Kidney (tissue), 14 donors: ENCODE data around the gene NCBP1. TPM values are rescaled to one million over a fixed set of nuclear protein-coding genes. Genes with fewer than 3 reads are reported as not detected.

Experiments
- DNase-seq, 5 donors: peaks; one replicate each; pipeline ENCODE4 v3.0.0-alpha.2; 2013 to 2020
- FAIRE-seq: peaks from 2 replicates; lab custom pipeline; 2012; peaks lifted over from hg19 to GRCh38; lab: Jason Lieb, UNC
- H3K27ac ChIP-seq, 2 donors: one replicate each; pipeline ENCODE4 v1.7.0; 2013; ENCODE audit warnings: low read depth in 2 of 2, low read length in 2 of 2, inconsistent platforms in 1 of 2
- H3K27me3 ChIP-seq: one replicate; pipeline ENCODE4 v1.7.1; 2013; ENCODE audit warnings: low read length, inconsistent platforms; ENCODE audit not compliant: control insufficient read depth, insufficient read depth
- H3K36me3 ChIP-seq, 3 donors: one replicate each; pipeline versions ENCODE4 v1.7.0 to v1.7.1; 2013; ENCODE audit warnings: low read length in 3 of 3, control low read depth in 1 of 3, inconsistent platforms in 1 of 3; ENCODE audit not compliant: insufficient read depth in 3 of 3, control insufficient read depth in 2 of 3
- H3K4me1 ChIP-seq, 3 donors: one replicate each; pipeline versions ENCODE4 v1.7.0 to v1.7.1; 2013; ENCODE audit warnings: low read length in 3 of 3, inconsistent platforms in 1 of 3, low read depth in 1 of 3; ENCODE audit not compliant: control insufficient read depth in 2 of 3, insufficient read depth in 2 of 3
- H3K4me3 ChIP-seq, 3 donors: one replicate each; pipeline versions ENCODE4 v1.7.0 to v1.8.1; 2013; ENCODE audit warnings: low read length in 3 of 3, control low read depth in 1 of 3, inconsistent platforms in 1 of 3
- H3K9ac ChIP-seq, 3 donors: one replicate each; pipeline versions ENCODE4 v1.7.0 to v1.7.1; 2013; ENCODE audit warnings: low read length in 3 of 3, control low read depth in 1 of 3, inconsistent platforms in 1 of 3
- H3K9me3 ChIP-seq, 3 donors: one replicate each; pipeline versions ENCODE4 v1.7.0 to v1.7.1; 2013; ENCODE audit warnings: low read length in 3 of 3, control low read depth in 1 of 3, inconsistent platforms in 1 of 3; ENCODE audit not compliant: control insufficient read depth in 2 of 3, insufficient read depth in 1 of 3
- intact Hi-C: fragments of 100-400 bp; cut with DNase I; formaldehyde crosslinking; loops from one replicate; pipeline ENCODE4 v1.11.1; 2022
- polyA plus RNA-seq: library from polyadenylated mRNA; stranded (reverse); fragments of 350-450 nt; fragmentation: Illumina TruSeq; extraction: RNeasy Lipid Tissue Mini Kit (QIAGEN cat#74804); gene quantifications from one replicate; pipeline ENCODE4 v1.2.3, GENCODE V29; 2014; ENCODE audit warnings: low read depth, low replicate concordance; ENCODE audit not compliant: insufficient read depth
- total RNA-seq: library from RNA; stranded (reverse); fragmentation: NEBNext Ultra II Directional; extraction: Animal tissue kit (Norgen Biotek cat#: 25700); gene quantifications from one replicate; pipeline ENCODE4 v1.2.1, GENCODE V29; 2021
- TF ChIP-seq, protein P1 (sequence below): IDR thresholded peaks from 3 replicates; pipeline ENCODE4 v1.5.1; 2012; ENCODE audit warnings: mild to moderate bottlenecking, moderate library complexity, borderline replicate concordance; ENCODE audit not compliant: insufficient read depth; ENCODE audit errors: extremely low read depth
- donor health status: control.
- donor health status: control.
- donor health status: control.
- donor health status: control.
- donor health status: control.
- donor health status: DM: yes; HTN: yes; CAD: no.
- donor health status: Normal renal cell carcinoma (clear cell type).

NCBP1 gene
- total and polyA plus RNA-seq, 2 donors from 2014 or later: 15.1 to 28.5 TPM

DNA sequence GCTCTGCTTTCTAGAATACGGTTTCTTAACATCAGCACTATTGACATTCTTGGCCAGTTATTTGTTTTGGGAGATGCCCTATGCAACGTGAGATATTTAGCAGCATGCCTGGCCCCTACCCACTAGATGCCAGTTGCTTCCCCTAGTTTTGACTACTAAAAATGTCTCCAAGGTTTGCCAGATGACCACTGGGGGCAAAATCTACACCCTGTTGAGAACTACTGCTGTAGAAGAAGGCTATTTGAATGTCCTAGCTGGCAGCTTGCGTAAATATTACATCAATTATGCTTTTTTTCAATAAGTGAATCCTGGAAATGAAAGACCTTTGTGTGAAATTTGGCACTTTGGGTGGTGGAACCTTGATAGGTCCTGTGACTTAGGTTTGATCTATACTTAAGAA, 5.0 kb downstream of the NCBP1 start:
- FAIRE-seq: no peak
- Histone ChIP-seq H3K4me3 (no peak overlapping the region), H3K9me3 (no peaks in the 10 kb centered on the region), H3K9ac (no peak overlapping the region), H3K27me3 (no peaks in the 10 kb centered on the region), H3K4me1 (peaks cover 0 to 9% (median 4%) of the 10 kb centered on the region in 3 donors), H3K27ac (no peak overlapping the region), H3K36me3 (peaks cover 2 to 19% (median 9%) of the 10 kb centered on the region in 3 donors)
- no peak for DNase-seq
- intact Hi-C loops: no loop called here
- TF ChIP-seq, protein P1, sequence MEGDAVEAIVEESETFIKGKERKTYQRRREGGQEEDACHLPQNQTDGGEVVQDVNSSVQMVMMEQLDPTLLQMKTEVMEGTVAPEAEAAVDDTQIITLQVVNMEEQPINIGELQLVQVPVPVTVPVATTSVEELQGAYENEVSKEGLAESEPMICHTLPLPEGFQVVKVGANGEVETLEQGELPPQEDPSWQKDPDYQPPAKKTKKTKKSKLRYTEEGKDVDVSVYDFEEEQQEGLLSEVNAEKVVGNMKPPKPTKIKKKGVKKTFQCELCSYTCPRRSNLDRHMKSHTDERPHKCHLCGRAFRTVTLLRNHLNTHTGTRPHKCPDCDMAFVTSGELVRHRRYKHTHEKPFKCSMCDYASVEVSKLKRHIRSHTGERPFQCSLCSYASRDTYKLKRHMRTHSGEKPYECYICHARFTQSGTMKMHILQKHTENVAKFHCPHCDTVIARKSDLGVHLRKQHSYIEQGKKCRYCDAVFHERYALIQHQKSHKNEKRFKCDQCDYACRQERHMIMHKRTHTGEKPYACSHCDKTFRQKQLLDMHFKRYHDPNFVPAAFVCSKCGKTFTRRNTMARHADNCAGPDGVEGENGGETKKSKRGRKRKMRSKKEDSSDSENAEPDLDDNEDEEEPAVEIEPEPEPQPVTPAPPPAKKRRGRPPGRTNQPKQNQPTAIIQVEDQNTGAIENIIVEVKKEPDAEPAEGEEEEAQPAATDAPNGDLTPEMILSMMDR: no peak

DNA sequence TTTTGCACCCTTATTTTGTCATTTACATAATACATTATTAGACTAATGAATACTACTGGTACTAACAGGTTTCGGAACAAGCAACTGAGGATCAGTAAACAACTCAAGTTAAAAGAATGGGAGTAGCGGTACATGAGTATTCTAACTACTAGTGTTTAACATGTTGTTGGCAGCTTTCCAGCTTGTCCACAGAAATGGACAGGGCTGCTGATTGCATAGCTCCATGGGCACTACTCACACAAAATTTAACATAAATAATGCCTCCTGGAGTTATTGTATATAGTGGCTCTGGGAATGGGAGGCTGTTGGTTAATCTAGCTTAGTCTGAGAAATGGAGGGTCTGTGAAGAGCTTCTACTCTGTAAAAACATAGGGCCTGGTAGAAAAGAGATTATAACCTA, 6.7 kb downstream of the NCBP1 start:
- intact Hi-C loops: no loop called here
- FAIRE-seq: no peak

DNA sequence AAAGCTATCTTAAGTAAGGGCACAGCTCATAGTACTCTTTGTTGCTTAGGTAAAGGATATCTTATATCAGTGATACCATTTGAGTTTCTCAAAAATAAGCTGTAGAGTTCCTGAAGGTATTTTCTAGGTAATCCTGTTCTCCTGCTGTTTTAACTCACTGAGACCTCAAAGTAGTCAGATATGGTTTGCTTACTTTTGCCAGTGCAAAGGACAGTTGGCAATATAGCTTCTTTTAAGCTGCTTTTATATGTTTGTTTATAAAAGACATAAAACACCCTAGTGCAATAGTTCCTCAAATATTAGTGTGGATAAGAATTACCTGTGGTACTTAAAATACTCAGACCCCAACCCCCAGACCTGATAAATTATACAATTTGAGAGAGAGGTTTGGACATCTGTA, 12.1 kb downstream of the NCBP1 start:
- no peak for DNase-seq
- no peak overlapping the region for H3K4me3 ChIP-seq
- intact Hi-C loops: no loop called here
- no peaks in the 10 kb centered on the region for H3K27me3 ChIP-seq
- H3K9me3 ChIP-seq: no peaks in the 10 kb centered on the region
- no peaks in the 10 kb centered on the region for H3K4me1 ChIP-seq
- H3K9ac ChIP-seq: no peak overlapping the region
- TF ChIP-seq, protein P1: no peak
- peaks cover 2 to 44% (median 42%) of the 10 kb centered on the region in 3 donors for H3K36me3 ChIP-seq
- no peak for FAIRE-seq
- H3K27ac ChIP-seq: no peak overlapping the region

More for the DNA sequence above, 6.7 kb downstream of the NCBP1 start:
- Histone ChIP-seq H3K9me3 (no peaks in the 10 kb centered on the region), H3K27ac (no peak overlapping the region), H3K4me3 (no peak overlapping the region), H3K36me3 (peaks cover 2 to 23% (median 20%) of the 10 kb centered on the region in 3 donors), H3K4me1 (peaks cover 0 to 9% (median 4%) of the 10 kb centered on the region in 3 donors), H3K9ac (no peak overlapping the region), H3K27me3 (no peaks in the 10 kb centered on the region)
- TF ChIP-seq, protein P1: no peak
- no peak for DNase-seq

DNA sequence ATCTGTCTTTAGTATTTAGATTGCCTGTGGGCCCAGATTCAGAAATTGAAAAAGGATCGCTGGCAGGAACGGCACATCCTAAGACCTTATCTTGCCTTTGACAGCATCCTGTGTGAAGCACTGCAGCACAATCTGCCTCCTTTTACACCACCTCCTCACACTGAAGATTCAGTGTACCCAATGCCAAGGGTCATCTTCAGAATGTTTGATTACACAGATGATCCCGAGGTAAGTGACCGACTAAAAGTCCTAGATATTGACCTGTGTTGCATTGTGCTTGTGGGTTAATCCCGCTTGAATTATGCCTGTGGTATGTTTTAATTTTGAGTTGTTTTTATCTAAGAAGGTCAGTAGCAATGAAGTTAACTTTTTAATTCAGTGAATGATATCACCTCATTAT, 14.4 kb downstream of the NCBP1 start:
- no peak overlapping the region for H3K9ac ChIP-seq
- no peak for FAIRE-seq
- H3K36me3 ChIP-seq: peaks cover 2 to 40% (median 34%) of the 10 kb centered on the region in 3 donors
- H3K27ac ChIP-seq: no peak overlapping the region
- H3K27me3 ChIP-seq: no peaks in the 10 kb centered on the region
- H3K4me1 ChIP-seq: no peaks in the 10 kb centered on the region
- TF ChIP-seq, protein P1: no peak
- no peak overlapping the region for H3K4me3 ChIP-seq
- DNase-seq: no peak
- intact Hi-C loops: no loop called here
- no peaks in the 10 kb centered on the region for H3K9me3 ChIP-seq
